Thymus (tissue), 11 donors: ENCODE measurements around the gene AUTS2. TPM values are rescaled to one million over a fixed set of nuclear protein-coding genes. Genes with fewer than 3 reads are reported as not detected.

Experiments
- DNase-seq, 9 donors: peaks; one replicate each; pipeline ENCODE4 v3.0.0-alpha.2; 2013; ENCODE audit warnings: low spot score in 9 of 9, low read depth in 6 of 9, missing footprints in 1 of 9
- H3K27ac ChIP-seq, 2 donors: one replicate each; pipeline ENCODE4 v1.5.1; 2013; ENCODE audit warnings: control low read depth in 1 of 2, low read depth in 1 of 2, low read length in 1 of 2, mild to moderate bottlenecking in 1 of 2, moderate library complexity in 1 of 2
- H3K27me3 ChIP-seq, 2 donors: one replicate each; pipeline ENCODE4 v1.5.1; 2013; ENCODE audit warnings: low read length in 1 of 2; ENCODE audit not compliant: control insufficient read depth in 2 of 2, insufficient read depth in 1 of 2
- H3K36me3 ChIP-seq, 2 donors: one replicate each; pipeline ENCODE4 v1.5.1; 2013; ENCODE audit warnings: low read length in 1 of 2, mild to moderate bottlenecking in 1 of 2, moderate library complexity in 1 of 2; ENCODE audit not compliant: control insufficient read depth in 2 of 2, insufficient read depth in 2 of 2
- H3K4me1 ChIP-seq, 2 donors: one replicate each; pipeline ENCODE4 v1.5.1; 2013; ENCODE audit warnings: low read length in 2 of 2; ENCODE audit not compliant: control insufficient read depth in 2 of 2, insufficient read depth in 2 of 2
- H3K4me3 ChIP-seq, 2 donors: one replicate each; pipeline ENCODE4 v1.5.1; 2013; ENCODE audit warnings: low read length in 2 of 2, control low read depth in 1 of 2, mild to moderate bottlenecking in 1 of 2
- H3K9me3 ChIP-seq, 2 donors: one replicate each; pipeline ENCODE4 v1.5.1; 2013; ENCODE audit warnings: low read length in 1 of 2, mild to moderate bottlenecking in 1 of 2; ENCODE audit not compliant: control insufficient read depth in 2 of 2, insufficient read depth in 1 of 2
- WGBS: extraction: QIAGEN DNeasy Blood & Tissue Kit; methylation state at CpG from one replicate; pipeline ENCODE4 v1.1.7; 2013; 5-methylcytosine and 5-hydroxymethylcytosine counted together
- polyA plus RNA-seq: library from polyadenylated mRNA; stranded (reverse); fragments of 200-250 nt; gene quantifications from one replicate; pipeline ENCODE4 v1.2.3, GENCODE V29; 2013
- total RNA-seq: library from RNA; stranded (reverse); fragments of 120-200 nt; gene quantifications from one replicate; pipeline ENCODE4 v1.2.4, GENCODE V29; 2013
- donor health status: healthy.

The AUTS2 gene
- total and polyA plus RNA-seq, 2 donors = 9.2 to 17.1 TPM

DNA sequence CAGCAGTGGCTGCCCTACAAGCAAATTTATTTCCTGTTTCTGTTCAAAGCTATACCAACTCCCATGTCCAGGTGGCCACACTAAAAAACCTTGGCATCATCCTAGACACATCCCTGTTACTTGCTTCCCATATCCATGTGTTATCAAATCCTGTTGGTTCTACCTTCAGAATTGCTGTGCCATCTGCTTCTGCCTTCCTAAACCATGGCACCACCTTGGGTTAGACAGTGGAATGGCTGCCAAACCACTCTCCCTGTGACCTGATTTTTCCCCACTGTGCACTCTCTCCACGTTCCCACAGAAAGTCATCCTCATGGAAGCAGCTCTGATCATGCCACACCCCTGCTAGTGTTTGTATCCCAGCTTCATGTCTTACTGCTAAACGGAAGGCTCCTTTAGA, 836.1 kb downstream of the AUTS2 start:
- H3K9me3 ChIP-seq = no peaks in the 10 kb centered on the region
- H3K4me1 ChIP-seq = peaks cover 3 to 5% of the 10 kb centered on the region in 2 donors
- 95% methylated on average over 2 of the region's 2 CpGs for WGBS
- no peaks in the 10 kb centered on the region for H3K36me3 ChIP-seq
- no peak overlapping the region for H3K4me3 ChIP-seq
- no peak overlapping the region for H3K27ac ChIP-seq
- no peaks in the 10 kb centered on the region for H3K27me3 ChIP-seq
- DNase-seq = no peak

DNA sequence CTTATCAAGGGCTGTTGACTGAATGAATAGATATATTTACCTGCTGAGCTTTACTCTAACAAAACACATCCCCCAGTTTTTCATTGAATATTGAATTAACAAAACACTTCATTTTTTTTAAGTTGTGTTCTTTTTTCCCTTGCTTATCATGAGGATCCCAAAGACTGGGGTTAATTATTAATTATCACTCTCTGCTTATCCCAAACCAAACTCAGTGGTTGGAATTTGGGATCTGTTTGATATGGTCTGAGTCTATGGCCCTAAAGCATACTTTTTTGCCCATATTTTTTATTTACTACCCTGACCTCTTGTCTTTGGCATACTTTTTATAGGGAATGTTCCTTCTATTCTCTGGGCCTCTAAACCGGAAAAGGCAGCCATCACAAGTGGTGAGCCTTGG, 836.5 kb downstream of the AUTS2 start:
- H3K4me3 ChIP-seq = no peak overlapping the region
- no peaks in the 10 kb centered on the region for H3K9me3 ChIP-seq
- no peak overlapping the region for H3K27ac ChIP-seq
- no peaks in the 10 kb centered on the region for H3K27me3 ChIP-seq
- DNase-seq = no peak
- no peaks in the 10 kb centered on the region for H3K36me3 ChIP-seq
- 99% methylated on average over 1 of the region's 1 CpG for WGBS
- peaks cover 3 to 5% of the 10 kb centered on the region in 2 donors for H3K4me1 ChIP-seq

DNA sequence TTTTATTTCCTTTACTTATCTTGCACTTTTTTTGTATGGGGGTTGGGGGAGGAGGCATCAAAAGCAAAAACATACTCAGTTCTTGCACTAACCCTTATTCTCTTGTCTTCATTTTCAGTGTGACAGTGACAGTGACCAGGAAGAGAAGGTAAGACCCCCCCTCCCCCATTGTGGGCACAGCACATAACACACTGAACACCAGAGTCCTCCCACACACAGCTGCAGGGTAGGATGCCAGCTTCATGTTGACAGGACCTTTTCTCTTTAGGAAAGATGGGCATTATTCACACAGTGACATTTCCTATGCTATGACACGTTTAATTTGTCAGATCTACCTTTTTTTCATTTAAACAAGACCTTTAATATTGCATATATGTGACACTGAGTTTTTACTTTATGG, 837.4 kb downstream of the AUTS2 start:
- Histone ChIP-seq H3K36me3 (no peaks in the 10 kb centered on the region), H3K27ac (no peak overlapping the region), H3K4me3 (no peak overlapping the region), H3K4me1 (peaks cover 3 to 5% of the 10 kb centered on the region in 2 donors), H3K27me3 (no peaks in the 10 kb centered on the region), H3K9me3 (no peaks in the 10 kb centered on the region)
- peak in 1 of 9 donors; percentile 40 for DNase-seq
- WGBS = 80% methylated on average over 1 of the region's 1 CpG

DNA sequence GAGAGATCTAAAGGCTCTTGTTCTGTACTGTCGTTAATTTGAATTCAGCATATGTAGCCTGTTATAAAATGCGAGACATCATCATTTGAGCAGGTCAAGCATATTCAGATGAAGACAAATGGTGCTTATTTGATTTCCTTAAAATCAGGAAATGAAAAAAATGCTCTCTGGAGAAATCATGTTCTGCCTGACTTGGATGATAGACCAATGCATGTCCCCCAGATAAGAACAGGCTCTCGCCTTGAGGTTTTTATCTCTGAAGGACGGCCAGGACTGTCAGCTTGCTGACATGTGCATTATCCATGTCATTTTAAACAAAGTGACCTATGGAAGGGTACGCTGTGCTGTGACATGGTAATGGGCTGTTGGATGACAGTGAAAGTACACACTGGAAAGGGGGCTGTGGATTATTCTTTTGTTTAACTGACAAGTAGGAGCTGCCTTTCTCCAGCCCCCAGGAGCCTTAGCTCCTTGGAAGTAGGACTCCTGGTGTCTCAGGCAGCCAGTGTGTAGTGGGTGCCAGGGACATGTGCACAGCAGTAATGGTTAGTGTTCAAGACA, 838.6 kb downstream of the AUTS2 start:
- no peaks in the 10 kb centered on the region for H3K36me3 ChIP-seq
- DNase-seq = no peak
- no peaks in the 10 kb centered on the region for H3K27me3 ChIP-seq
- H3K4me1 ChIP-seq = peaks cover 3 to 5% of the 10 kb centered on the region in 2 donors
- no peak overlapping the region for H3K4me3 ChIP-seq
- H3K27ac ChIP-seq = no peak overlapping the region
- no peaks in the 10 kb centered on the region for H3K9me3 ChIP-seq
- WGBS = 98% methylated on average over 5 of the region's 5 CpGs

DNA sequence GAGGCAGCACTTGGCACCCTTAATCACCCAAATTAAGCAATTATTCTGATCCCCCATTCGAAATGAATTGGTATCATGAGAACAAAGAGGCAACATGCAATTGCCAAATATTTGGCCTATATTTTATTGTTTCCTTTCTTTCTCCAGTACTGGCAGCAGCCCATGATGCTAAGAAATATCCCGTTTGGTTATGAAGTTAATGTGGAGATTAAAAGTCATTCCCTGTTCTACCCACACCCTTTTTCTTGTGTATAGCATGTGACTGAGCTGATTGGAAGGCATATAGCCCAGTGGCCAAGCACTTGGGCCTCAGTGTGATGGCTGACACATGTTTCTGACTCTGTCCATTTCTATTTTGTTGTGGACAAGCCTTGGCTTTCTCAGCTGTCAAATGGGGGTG, 841.4 kb downstream of the AUTS2 start:
- Histone ChIP-seq H3K9me3 (no peaks in the 10 kb centered on the region), H3K4me1 (peaks cover 3 to 5% of the 10 kb centered on the region in 2 donors), H3K27ac (no peak overlapping the region), H3K4me3 (no peak overlapping the region), H3K27me3 (no peaks in the 10 kb centered on the region), H3K36me3 (no peaks in the 10 kb centered on the region)
- DNase-seq = no peak
- 97% methylated on average over 2 of the region's 2 CpGs for WGBS

DNA sequence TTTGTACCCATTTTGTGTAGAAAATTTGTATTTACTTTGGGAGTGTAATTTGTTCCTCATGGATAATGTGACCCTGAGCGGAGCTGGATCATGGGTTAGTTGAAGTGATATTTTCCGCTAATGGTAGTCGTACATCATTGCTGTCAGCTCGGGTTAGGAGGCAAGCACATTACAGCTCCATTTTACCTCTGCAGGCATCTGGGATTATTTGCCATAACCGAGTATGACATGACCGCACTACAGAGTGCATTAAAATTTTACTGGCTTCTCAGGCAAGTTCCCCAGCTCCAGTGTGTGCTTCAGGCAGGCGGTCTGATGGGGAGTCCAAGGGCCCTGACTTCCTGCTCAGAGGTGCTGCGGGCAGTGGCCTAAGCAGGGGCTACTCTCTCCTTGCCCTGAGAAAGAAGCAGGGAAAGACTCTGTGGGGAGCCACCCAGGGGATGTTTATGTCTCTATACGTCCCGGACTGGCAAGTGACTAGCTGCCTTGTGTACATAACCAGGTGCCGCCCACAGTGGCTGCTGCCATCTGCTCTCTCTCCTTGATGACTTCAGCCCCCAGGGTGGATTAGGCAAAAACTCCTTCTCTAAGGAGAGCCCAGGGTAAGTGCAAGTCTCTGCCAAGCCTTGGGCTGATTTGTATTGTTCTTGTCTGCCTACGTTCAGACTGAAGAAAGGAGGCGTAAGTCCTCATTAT, 848.3 kb downstream of the AUTS2 start:
- no peak overlapping the region for H3K4me3 ChIP-seq
- no peaks in the 10 kb centered on the region for H3K27me3 ChIP-seq
- H3K27ac ChIP-seq = no peak overlapping the region
- H3K36me3 ChIP-seq = no peaks in the 10 kb centered on the region
- DNase-seq = no peak
- H3K4me1 ChIP-seq = no peaks in the 10 kb centered on the region
- H3K9me3 ChIP-seq = peaks cover 0 to under 1% of the 10 kb centered on the region in 2 donors
- WGBS = 94% methylated on average over 13 of the region's 13 CpGs

DNA sequence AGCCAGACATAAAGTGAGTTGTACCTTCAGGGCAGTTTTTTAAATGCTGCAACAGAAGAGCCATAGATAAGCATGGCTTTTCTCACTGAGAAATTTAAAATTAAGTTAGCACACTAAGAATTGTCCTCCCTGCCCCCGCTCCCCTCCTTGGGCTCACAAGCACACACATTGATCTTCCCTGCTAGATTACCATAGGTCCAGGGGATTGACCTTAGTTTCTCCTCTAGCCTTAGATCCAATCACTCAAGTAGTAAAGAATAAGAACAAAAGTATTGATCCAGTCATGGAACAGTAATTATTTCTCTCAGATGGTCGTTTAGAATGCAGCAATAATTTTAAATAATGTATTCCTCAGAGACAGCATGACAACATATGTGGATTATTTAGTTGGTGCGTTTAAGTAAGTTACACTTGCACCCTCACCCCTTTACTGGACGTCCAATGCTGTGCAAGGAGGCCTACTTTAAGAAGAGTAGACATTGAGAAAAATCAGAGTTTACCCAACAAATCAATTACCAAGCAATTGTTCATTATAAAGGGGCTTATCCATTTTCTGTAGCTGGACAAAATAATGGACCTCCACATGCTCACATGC, 850.1 kb downstream of the AUTS2 start:
- H3K36me3 ChIP-seq = no peaks in the 10 kb centered on the region
- no peak overlapping the region for H3K27ac ChIP-seq
- 98% methylated on average over 4 of the region's 4 CpGs for WGBS
- no peaks in the 10 kb centered on the region for H3K4me1 ChIP-seq
- no peaks in the 10 kb centered on the region for H3K27me3 ChIP-seq
- H3K9me3 ChIP-seq = peaks cover 0 to 3% of the 10 kb centered on the region in 2 donors
- no peak for DNase-seq
- H3K4me3 ChIP-seq = no peak overlapping the region

DNA sequence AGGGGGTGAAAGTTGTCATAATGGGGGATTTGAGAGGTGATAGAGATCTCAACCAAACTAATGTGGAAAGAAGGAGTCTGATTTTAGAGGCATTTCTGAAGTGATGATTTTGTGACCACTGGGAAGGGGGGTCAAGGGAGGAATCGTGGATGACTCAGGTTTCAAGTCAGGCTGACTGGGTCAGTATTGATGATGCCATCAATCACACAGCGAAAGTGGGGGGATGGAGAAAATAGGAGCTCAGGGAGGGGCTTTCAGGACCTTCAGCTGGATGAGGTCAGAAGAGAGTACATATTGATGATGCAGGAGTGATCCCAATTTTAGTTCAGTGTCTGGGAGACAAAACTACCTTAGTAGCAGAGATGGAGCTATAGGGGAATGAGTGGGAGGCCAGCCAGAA, 852.5 kb downstream of the AUTS2 start:
- DNase-seq = no peak
- Histone ChIP-seq H3K27me3 (no peaks in the 10 kb centered on the region), H3K9me3 (peaks cover 0 to 3% of the 10 kb centered on the region in 2 donors), H3K4me1 (peaks cover 0 to 1% of the 10 kb centered on the region in 2 donors), H3K4me3 (no peak overlapping the region), H3K27ac (no peak overlapping the region), H3K36me3 (no peaks in the 10 kb centered on the region)
- WGBS = 93% methylated on average over 2 of the region's 2 CpGs

DNA sequence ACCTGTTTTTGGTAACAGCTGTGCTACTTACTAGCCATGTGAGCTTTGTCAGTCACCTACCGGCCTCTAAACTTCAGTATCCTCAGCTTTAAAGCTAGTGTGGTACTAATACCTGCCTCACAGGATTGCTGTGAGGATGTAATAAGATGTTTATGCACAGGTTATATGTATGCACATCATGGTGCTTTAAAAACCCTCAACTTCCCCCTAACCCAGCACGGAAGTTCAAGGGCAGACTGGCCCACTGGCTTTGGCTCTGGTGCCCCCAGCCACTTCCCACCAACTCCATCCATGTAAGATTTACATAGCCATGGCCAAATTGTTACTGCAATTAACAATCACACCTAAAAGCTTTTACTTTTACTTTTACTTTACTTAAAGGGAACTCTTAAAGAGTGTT, 857.6 kb downstream of the AUTS2 start:
- Histone ChIP-seq H3K4me3 (no peak overlapping the region), H3K27me3 (no peaks in the 10 kb centered on the region), H3K4me1 (peaks cover 3 to 30% of the 10 kb centered on the region in 2 donors), H3K9me3 (peaks cover 0 to 3% of the 10 kb centered on the region in 2 donors), H3K27ac (no peak overlapping the region), H3K36me3 (no peaks in the 10 kb centered on the region)
- 92% methylated on average over 2 of the region's 2 CpGs for WGBS
- DNase-seq = no peak
